Left ventricle myocardium superior (tissue), 1 donor: ENCODE results near the gene MIEF2. TPM values are rescaled to one million over a fixed set of nuclear protein-coding genes. Genes with fewer than 3 reads are reported as not detected.

Experiments
- ATAC-seq: fragments of 200-7000 bp; cut with Tn5 transposase; one replicate; pipeline ENCODE4 v1.9.1; 2020; ENCODE audit warnings: mild to moderate bottlenecking, moderate library complexity
- DNase-seq: peaks from one replicate; pipeline ENCODE4 v3.0.0-alpha.2; 2020
- intact Hi-C: fragments of 100-400 bp; cut with micrococcal nuclease; formaldehyde crosslinking; loops from one replicate; pipeline ENCODE4 v1.11.0; 2022
- total RNA-seq: library from RNA; stranded (reverse); fragmentation: NEBNext Ultra II Directional; extraction: Animal tissue kit (Norgen Biotek cat#: 25700); gene quantifications from one replicate; pipeline ENCODE4 v1.2.1, GENCODE V29; 2021
- donor health status: DM: no; HTN: yes; CAD: no; lungs with severe emphysema.

MIEF2 gene
- total RNA-seq, 1 donor from 2014 or later, result 32.2 TPM

DNA sequence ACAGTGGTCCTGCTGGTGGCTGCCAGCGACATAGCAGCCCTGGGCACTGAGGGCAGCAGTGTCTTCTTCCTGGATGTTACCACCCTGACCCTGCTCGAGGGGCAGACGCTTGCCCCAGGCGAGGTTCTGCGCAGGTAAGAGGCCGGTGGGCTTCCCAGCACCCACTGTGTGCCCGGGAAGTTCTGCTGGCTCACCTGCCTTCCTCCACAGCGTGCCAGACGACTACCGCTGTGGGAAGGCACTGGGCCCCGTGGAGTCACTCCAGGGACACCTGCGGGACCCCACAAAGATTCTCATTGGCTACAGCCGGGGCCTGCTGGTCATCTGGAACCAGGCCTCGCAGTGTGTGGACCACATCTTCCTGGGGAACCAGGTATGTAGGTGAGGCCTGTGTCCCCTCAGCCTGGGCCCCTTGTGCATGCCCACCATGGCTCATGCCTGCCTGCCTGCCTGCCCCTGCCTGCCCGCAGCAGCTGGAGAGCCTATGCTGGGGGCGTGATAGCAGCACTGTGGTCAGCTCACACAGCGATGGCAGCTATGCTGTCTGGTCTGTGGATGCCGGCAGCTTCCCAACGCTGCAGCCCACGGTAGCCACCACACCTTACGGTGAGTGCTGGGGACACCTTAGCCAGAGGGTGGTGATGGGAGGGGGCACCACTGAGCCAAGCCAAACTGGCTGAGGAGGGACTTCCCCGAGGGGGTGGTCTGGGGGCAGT, 26.5 kb upstream of the MIEF2 start:
- DNase-seq (no peak), ATAC-seq (no peak)
- intact Hi-C loops, result no loop called here

DNA sequence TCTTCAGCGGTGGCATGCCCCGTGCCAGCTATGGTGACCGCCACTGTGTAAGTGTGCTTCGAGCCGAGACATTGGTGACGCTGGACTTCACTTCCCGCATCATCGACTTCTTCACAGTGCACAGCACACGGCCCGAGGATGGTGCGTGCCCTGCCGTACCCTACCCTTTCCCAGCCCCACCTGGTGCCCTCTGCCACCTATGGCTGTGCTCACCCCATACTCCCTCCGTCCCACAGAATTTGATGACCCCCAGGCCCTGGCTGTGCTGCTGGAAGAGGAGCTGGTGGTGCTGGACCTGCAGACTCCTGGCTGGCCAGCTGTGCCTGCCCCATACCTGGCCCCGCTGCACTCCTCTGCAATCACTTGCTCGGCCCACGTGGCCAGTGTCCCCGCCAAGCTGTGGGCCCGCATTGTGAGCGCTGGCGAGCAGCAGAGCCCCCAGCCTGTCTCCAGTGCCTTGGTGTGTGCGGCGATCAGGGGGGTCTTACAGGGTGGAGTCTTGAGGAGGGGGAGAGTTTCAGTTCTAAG, 25.5 kb upstream of the MIEF2 start:
- intact Hi-C loops, result no loop called here
- ATAC-seq, result no peak
- no peak for DNase-seq

DNA sequence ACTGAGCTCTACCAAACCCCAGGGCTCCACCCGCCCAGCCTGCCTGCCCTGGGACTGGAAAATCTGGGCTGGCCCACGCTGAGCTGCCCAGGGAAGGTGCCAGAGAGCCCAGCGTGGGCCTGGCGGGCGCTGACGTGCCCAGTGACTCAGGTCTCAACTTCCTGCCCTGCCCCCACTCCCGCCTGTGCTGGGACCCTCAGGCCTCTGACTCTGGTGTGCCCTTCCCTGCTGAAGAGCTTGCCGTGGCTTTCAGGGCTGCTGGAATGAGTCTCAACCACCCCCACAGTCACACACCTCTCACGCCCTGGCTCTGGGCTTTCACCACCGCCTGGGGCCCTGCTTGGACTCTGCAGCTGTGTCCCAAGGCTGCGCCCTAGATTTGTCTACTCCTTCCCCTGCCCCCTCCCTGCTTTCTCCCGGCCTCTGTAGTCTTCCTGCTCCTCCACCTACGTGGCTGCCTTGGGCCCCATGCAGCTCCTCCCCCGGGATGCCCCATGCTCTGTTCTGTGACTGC, 24.7 kb upstream of the MIEF2 start:
- ATAC-seq (no peak), DNase-seq (no peak)
- intact Hi-C loops, result no loop called here

DNA sequence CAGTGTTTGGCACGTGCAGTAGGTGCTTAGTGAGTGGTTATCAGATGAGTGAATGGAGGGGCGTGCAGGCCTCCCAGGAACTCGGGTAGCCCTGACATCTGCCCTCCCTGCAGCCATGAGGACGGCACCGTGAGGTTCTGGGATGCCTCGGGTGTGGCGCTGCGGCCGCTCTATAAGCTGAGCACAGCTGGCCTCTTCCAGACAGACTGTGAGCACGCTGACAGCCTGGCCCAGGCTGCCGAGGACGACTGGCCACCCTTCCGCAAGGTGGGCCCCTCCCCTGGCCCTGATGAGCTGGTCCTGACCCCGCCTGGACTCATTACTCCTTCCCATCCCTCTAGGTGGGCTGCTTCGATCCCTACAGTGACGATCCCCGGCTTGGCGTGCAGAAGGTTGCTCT, 24.0 kb upstream of the MIEF2 start:
- ATAC-seq (no peak), DNase-seq (no peak)
- intact Hi-C loops, result no loop called here

DNA sequence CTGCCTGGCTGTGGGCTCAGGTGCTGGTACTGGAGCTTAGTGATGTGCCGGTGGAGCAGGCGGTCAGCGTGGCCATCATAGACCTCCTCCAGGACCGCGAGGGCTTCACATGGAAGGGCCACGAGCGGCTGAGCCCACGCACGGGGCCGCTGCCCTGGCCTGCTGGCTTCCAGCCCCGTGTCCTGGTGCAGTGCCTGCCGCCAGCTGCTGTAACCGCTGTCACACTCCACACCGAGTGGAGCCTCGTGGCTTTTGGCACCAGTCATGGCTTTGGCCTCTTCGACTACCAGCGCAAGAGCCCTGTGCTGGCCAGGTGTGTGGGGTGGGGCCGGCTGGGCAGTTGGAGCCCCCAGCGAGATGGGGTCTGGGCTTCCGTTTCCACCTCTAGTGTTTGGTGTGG, 23.0 kb upstream of the MIEF2 start:
- intact Hi-C loops, result no loop called here
- ATAC-seq (no peak), DNase-seq (no peak)

DNA sequence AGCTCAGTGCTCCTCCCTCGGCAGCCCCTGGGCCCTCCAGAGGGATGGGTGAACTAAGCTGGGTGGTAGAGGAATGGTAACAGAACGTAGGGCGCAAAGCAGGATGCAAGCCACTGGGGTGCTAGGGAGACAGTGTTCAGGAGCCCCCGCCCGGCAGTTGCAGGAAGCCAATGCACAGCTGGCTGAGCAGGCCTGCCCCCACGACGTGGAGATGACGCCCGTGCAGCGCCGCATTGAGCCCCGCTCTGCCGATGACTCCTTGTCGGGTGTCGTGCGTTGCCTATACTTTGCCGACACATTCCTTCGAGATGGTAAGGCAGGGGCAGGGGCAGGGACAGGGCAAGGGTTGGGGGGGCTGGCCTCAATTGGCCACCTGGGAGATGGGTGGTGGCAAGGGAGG, 22.2 kb upstream of the MIEF2 start:
- DNase-seq, result no peak
- intact Hi-C loops, result no loop called here
- no peak for ATAC-seq

DNA sequence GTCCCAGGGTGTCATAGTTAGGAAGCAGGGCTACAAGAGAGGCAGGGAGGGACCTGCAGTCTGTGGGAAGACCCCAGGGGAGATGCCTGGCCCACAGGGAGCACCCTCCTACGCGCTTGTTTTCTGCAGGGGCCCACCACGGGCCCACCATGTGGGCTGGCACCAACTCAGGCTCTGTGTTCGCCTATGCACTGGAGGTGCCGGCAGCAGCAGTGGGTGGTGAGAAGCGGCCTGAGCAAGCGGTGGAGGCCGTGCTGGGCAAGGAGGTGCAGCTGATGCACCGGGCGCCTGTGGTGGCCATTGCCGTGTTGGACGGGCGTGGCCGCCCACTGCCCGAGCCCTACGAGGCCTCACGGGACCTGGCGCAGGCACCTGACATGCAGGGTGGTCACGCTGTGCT, 20.0 kb upstream of the MIEF2 start:
- no peak for DNase-seq
- intact Hi-C loops, result no loop called here
- no peak for ATAC-seq

DNA sequence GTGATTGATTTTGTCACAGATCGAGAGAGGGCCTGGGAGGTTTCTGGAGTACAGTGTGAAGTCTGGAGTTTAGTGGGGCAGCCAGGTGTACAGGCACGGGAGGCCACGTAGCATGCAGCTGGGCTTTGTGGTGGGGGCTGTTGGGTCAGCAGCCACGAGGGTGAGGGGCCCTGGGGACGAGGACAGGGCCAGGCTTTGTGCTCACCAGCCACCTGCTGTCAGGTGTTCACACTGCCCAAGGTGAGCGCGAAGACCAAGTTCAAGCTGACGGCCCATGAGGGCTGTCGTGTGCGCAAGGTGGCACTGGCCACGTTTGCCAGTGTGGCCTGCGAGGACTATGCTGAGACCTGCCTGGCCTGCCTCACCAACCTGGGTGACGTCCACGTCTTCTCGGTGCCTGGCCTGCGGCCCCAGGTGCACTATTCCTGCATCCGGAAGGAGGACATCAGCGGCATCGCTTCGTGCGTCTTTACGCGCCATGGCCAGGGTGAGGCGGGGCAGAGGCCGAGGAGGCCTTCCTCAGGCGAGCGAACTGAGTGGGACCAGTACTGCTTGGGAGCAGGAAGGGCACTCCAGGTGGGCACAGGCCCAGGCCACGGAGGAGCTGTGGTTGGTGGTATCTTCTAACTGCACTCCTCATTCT, 19.1 kb upstream of the MIEF2 start:
- intact Hi-C loops, result no loop called here
- no peak for DNase-seq
- ATAC-seq, result no peak

DNA sequence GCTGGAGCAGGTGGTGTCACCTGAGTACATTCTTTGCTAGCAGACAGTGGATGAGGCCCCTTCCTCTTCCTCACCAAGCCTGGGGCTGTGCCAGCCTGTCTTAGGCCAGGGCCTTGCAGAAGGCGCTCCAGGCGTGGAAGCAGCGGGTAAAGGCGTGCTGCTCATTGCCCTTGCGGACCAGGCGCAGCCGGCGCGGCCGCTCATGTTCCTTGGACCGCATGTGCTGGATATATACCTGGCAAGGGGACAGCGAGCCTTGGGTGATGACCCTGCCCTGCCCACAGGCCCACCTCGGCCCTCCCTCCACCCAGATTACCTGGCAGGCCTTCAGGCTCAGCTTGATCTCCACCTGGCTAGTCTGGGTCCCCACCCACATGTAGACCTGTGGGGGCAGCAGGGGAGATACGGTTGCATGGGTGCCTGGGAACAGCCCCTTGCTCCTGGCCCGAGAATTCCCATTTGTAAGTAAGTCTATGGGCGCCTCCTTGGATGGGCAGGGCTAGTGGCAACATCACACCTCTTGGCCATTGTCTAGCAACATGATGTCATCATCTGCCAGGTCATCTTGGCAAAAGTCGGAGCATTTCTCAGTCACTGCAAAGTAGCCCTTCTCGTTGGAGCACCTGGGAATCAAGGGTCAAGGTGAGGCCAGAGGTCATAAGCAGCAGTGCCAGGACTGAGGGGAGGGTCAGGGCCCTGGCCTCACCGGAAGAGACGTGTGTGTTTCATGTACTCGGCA, 15.3 kb upstream of the MIEF2 start:
- DNase-seq, result no peak
- ATAC-seq, result no peak

DNA sequence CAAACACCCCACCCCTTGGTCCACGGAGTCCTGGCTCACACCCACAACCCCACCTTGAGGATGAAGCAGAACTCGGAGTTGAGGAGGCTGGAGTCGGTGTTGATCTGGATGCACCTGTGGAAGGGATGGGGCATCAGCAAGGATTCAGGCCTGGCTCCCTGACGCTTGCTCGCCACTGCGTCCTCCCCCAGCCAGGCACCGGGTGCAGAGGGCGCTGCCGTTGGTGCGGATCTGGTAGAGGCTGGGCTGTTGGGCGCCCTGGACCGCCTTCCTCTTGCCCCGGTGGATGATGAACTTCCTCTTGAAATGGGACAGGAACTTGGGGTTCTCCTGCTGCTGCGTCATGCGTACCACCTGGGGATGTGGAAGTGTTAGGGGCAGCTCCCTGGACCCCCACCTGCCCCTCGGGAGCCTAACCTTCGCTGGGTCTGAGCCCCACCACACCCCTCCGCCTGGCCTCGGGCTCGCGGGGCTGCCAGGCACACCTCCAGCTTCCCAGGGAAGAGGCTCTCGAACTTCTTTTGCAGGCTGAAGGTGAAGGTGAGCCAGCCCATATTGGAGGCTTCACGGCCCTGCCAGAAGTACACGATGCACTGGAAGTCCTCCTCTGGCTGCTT, 14.2 kb upstream of the MIEF2 start:
- ATAC-seq, result no peak
- intact Hi-C loops, result no loop called here
- no peak for DNase-seq

More for the DNA sequence above, 15.3 kb upstream of the MIEF2 start:
- intact Hi-C loops, result no loop called here

DNA sequence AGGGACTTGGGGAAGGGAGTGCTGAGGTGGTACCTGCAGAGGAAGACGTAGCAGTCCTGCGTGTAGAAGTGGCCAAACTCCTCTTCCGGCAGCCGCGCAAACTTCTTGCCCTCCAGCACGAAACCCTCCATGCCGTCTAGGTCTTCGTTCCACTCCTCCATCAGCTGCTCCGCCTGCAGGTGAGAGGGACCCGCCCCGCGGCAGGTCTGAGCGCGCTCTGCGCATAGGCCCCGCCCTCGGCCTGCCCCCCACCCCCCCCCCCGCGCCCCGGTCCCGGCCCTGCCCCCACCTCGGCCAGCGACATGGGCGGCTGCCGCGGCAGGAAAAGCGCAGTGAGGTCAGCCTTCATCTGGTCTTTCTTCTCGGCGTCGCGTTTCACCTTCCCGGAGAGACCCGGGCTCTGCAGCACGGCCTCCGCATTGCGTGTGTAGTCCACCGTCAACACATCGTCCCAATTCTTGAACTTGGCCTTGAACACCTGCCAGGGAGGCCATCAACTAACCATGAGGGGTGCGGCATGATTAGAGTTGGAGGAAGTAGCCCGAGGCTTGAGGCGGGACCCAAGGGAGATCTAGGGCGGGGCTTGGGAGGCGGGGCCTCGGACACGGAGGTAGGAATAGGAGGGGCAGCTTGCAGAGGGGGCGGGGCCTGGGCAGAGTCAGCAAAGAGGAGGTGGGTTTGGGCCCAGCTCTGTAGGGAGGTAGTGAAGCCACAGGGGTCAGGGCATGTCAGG, 13.4 kb upstream of the MIEF2 start:
- DNase-seq (peak; percentile 72), ATAC-seq (peak; percentile 47)
- intact Hi-C loops, result no loop called here

DNA sequence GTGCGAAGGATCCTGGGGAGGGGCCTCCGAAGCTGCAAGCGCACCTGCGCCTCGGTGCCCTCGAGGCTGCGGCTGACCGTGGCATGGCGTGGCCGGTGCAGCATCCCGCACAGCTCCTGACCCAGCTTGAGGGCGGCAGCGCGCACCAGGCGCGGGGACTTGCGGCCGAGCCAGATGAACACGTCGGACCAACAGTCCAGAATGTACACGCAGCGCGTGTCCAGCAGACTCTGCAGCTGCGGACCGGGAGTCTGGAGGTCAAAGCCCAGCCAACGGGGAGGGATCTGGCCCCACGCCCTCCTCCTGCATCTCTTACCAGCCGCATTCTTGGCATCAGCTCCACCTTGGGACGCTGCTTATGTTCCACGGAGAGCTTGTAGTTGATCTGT, 12.9 kb upstream of the MIEF2 start:
- peak; percentile 43 for ATAC-seq
- intact Hi-C loops, result no loop called here

DNA sequence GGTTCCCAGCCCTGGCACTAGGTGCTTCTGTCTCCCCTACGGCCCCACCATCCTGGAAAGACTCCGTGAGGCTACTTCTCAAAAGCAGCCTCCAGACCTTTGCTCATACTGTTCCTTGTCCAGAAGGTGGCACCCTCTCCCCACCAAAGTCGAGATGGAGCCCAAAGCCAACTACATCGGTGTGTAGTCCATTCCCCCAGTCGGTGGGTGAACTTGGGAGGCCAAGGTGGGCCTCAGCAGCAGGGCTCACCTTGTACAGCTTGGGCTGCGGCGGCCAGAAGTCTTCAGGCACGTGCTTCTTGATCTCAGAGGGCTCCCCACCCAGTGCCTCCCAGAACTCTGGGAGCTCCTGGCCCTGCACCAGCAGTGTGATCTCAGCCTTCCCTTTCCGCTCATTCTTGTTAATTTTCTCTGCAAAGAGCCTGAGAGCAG, 12.1 kb upstream of the MIEF2 start:
- DNase-seq, result peak; percentile 61
- intact Hi-C loops, result no loop called here
- ATAC-seq, result peak; percentile 54

More for the DNA sequence above, 12.9 kb upstream of the MIEF2 start:
- peak; percentile 75 for DNase-seq

DNA sequence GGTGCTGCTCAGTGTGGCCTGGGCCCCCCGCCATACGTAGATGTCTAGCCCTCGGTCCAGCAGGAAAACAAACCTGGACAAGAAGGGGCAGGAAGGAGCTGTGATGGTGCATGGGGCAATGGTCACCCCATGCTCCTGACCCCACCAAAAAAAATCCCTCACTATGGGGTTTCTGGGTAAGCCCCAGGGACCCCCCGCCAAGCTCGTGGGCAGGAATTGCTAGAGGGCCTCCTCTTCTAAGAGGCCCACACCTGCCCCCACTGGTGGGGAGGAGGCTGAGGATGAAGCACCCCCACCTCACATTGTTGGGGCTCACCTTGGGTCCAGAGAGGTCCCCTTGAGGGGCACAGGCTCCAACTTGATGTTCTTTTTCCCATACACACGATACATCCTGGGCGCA, 11.7 kb upstream of the MIEF2 start:
- DNase-seq (no peak), ATAC-seq (no peak)
- intact Hi-C loops, result no loop called here

DNA sequence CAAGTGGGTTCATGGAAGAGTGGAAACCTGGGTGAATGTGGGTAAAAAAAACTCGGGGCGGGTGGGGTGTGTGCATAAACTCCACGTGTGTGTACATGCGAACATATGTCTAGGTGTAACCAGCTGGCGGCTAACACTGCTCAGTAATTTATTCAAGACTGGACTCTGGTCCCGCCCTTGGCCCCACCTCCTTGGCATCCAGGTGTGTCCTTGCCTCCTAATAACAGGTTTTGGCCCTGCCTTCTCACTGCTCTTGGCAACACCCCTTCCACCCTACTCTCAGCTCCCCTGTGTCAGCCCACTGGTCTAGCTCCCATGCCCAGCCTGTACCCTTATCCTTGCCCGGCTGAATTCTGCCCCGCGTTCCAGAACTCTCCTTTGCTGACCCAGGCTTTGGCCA, 10.2 kb upstream of the MIEF2 start:
- ATAC-seq, result no peak
- intact Hi-C loops, result no loop called here
- DNase-seq, result no peak

DNA sequence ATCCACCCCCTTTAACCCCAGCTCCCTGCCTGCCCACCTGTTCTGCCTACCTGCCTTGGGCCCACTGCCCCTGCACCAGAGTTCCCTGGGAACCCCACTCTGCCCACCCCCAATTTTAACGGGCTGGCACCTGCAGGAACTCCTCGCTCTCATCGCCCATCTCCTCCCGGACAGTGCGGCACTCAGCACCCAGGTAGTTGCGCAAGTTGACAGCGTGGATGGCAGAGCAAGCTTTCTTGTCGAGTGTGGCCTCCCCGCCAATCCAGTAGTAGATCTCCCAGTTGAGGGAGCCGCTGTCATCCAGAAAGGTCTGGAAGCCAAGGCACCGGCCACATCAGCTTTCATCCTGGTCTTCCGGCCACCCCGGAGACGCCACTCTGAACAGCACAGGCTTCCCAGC, 9.8 kb upstream of the MIEF2 start:
- ATAC-seq, result no peak
- no peak for DNase-seq
- intact Hi-C loops, result no loop called here

DNA sequence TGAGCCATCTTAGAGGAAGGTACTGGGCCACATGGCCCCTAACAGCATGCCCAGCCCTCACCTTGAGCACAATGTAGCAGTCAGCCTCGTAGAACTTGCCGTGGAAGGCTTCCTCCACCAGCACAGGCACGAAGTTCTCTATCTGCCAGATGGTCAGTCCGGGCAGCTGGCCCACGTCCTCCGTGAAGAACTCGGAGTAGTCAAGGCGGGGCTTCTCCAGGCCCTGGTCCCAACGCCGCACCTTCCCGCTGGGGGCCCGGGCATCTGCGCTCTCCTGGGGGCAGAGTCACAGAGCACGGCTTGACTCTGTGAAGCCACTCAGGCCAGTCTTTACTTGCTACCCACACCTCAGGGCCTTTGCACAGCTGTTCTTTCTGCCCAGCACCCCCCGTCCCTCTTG, 9.3 kb upstream of the MIEF2 start:
- DNase-seq (no peak), ATAC-seq (no peak)
- intact Hi-C loops, result no loop called here

DNA sequence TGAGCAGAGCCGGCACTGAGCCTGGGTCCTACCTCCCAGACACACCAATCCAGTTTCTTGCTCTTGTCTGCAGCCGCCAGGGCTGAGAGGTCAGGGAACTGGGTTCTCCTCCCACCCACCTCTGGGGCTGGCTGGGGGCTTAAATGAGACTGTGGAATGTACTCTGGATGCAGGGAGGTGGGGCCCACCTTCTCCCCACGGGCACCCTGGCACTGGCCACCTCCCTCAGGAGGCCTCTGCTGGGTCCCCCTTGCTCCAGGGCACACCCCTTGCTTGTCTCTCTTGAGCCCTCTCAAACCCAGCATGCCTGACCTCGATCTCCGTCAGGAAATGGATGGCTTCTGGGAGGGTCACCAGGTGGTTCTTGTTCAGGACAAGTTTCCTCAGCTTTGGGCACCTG, 8.3 kb upstream of the MIEF2 start:
- intact Hi-C loops, result no loop called here

More for the DNA sequence above, 8.3 kb upstream of the MIEF2 start:
- ATAC-seq (no peak), DNase-seq (no peak)
